ENCODE data around the gene ANKRD13A. TPM values are rescaled to one million over a fixed set of nuclear protein-coding genes. Genes with fewer than 3 reads are reported as not detected.

ANKRD13A gene
- total and polyA plus RNA-seq, 2 donors (not counting 1 experiment from before 2014, with no cell fraction given): 150 to 185 TPM

- 83% methylated on average over 1 of the region's 1 CpG for whole genome bisulfite sequencing (ENCODE audit: insufficient coverage)
- H3K4me2 ChIP-seq (replicated peaks; ENCODE audit: low read depth, low read length, poor library complexity, severe bottlenecking): no peak overlapping the region
- ChIA-PET CTCF (no interaction called here), POLR2A (no interaction called here)
- peaks cover 19% of the 10 kb centered on the region for H4K20me1 ChIP-seq (ENCODE audit: control insufficient read depth, insufficient read depth, low read length, poor library complexity, severe bottlenecking)
- Mint-ChIP-seq H3K27me3 (no peaks in the 10 kb centered on the region), H3K4me1 (peaks cover 4% of the 10 kb centered on the region), H3K9me3 (ENCODE audit: insufficient read depth) (no peaks in the 10 kb centered on the region), H3K27ac (no peak overlapping the region), H3K4me3 (no peak overlapping the region)
- DNase-seq: no peak
- no peaks in the 10 kb centered on the region for H3K9me3 ChIP-seq (ENCODE audit: control extremely low read depth in 1 of 3, control insufficient read depth in 2 of 3, insufficient read depth in 1 of 3, low read length in 2 of 3)
- no peaks in the 10 kb centered on the region for H3K27me3 ChIP-seq (replicated peaks in 1 of 4; ENCODE audit: control extremely low read depth in 1 of 4, control insufficient read depth in 3 of 4, insufficient read depth in 4 of 4, low read length in 3 of 4)
- H3K9ac ChIP-seq (ENCODE audit: low read length): no peak overlapping the region
- no peaks in the 10 kb centered on the region for H3K4me1 ChIP-seq (ENCODE audit: control insufficient read depth in 2 of 2, insufficient read depth in 2 of 2, low read length in 2 of 2)
- peaks cover 40% of the 10 kb centered on the region for H3K79me2 ChIP-seq (ENCODE audit: control insufficient read depth, insufficient read depth, low read length)
- H3K36me3 ChIP-seq (replicated peaks in 1 of 2; ENCODE audit: control extremely low read depth in 1 of 2, control insufficient read depth in 1 of 2, extremely low read depth in 1 of 2, insufficient read depth in 2 of 2, low read length in 1 of 2): peaks cover 0 to 88% of the 10 kb centered on the region in 2 experiments
- TF ChIP-seq EZH2 (IDR thresholded peaks at IDR 0.05; ENCODE audit: borderline replicate concordance, insufficient read depth, low read depth, low read length, poor library complexity, severe bottlenecking): no peak
- TF ChIP-seq CTCF (IDR thresholded peaks at IDR 0.05): no peak
- H2AFZ ChIP-seq (ENCODE audit: insufficient read depth, low read depth, low read length, poor library complexity, severe bottlenecking): no peak overlapping the region
- no peak for ATAC-seq (ENCODE audit: low read depth)
- intact Hi-C loops (cut with micrococcal nuclease): no loop called here
- H3K27ac ChIP-seq (ENCODE audit: low read length in 2 of 2): no peak overlapping the region
- H3K4me3 ChIP-seq (ENCODE audit: control extremely low read depth in 1 of 5, extremely low read depth in 1 of 5, insufficient read depth in 1 of 5, low read depth in 2 of 5, low read length in 4 of 5): no peak overlapping the region
These were observed 35.9 kb upstream of the ANKRD13A start for GRCh38 chr12:109963330-109963729.

GRCh38 chr12:109963743-109964429, 35.3 kb upstream of the ANKRD13A start:
- TF ChIP-seq EZH2 (IDR thresholded peaks at IDR 0.05; ENCODE audit: borderline replicate concordance, insufficient read depth, low read depth, low read length, poor library complexity, severe bottlenecking) (no peak), CTCF (IDR thresholded peaks at IDR 0.05) (no peak)
- DNase-seq (no peak), ATAC-seq (ENCODE audit: low read depth) (no peak)
- Histone ChIP-seq H3K27me3 (replicated peaks in 1 of 4; ENCODE audit: control extremely low read depth in 1 of 4, control insufficient read depth in 3 of 4, insufficient read depth in 4 of 4, low read length in 3 of 4) (no peaks in the 10 kb centered on the region), H3K9ac (ENCODE audit: low read length) (no peak overlapping the region), H3K27ac (ENCODE audit: low read length in 2 of 2) (no peak overlapping the region), H3K79me2 (ENCODE audit: control insufficient read depth, insufficient read depth, low read length) (peaks cover 45% of the 10 kb centered on the region), H4K20me1 (ENCODE audit: control insufficient read depth, insufficient read depth, low read length, poor library complexity, severe bottlenecking) (peaks cover 19% of the 10 kb centered on the region), H2AFZ (ENCODE audit: insufficient read depth, low read depth, low read length, poor library complexity, severe bottlenecking) (no peak overlapping the region), H3K9me3 (ENCODE audit: control extremely low read depth in 1 of 3, control insufficient read depth in 2 of 3, insufficient read depth in 1 of 3, low read length in 2 of 3) (no peaks in the 10 kb centered on the region), H3K4me3 (ENCODE audit: control extremely low read depth in 1 of 5, extremely low read depth in 1 of 5, insufficient read depth in 1 of 5, low read depth in 2 of 5, low read length in 4 of 5) (no peak overlapping the region), H3K36me3 (replicated peaks in 1 of 2; ENCODE audit: control extremely low read depth in 1 of 2, control insufficient read depth in 1 of 2, extremely low read depth in 1 of 2, insufficient read depth in 2 of 2, low read length in 1 of 2) (peaks cover 0 to 88% of the 10 kb centered on the region in 2 experiments), H3K4me2 (replicated peaks; ENCODE audit: low read depth, low read length, poor library complexity, severe bottlenecking) (no peak overlapping the region), H3K4me1 (ENCODE audit: control insufficient read depth in 2 of 2, insufficient read depth in 2 of 2, low read length in 2 of 2) (no peaks in the 10 kb centered on the region)
- intact Hi-C loops (cut with micrococcal nuclease): no loop called here
- Mint-ChIP-seq H3K4me3 (no peak overlapping the region), H3K4me1 (peaks cover 4% of the 10 kb centered on the region), H3K27me3 (no peaks in the 10 kb centered on the region), H3K27ac (no peak overlapping the region), H3K9me3 (ENCODE audit: insufficient read depth) (no peaks in the 10 kb centered on the region)
- CTCF ChIA-PET: no interaction called here
- POLR2A ChIA-PET: no interaction called here
- 90% methylated on average over 2 of the region's 4 CpGs for WGBS (ENCODE audit: insufficient coverage)
